ENCODE measurements around the gene PRDM16. TPM values are rescaled to one million over a fixed set of nuclear protein-coding genes. Genes with fewer than 3 reads are reported as not detected.

PRDM16 gene
- polyA plus RNA-seq, 3 donors: not detected

- H3K4me1 ChIP-seq (ENCODE audit: control insufficient read depth in 1 of 2, insufficient read depth in 2 of 2, low read length in 2 of 2): no peaks in the 10 kb centered on the region
- 91% methylated on average over 10 of the region's 12 CpGs for WGBS (ENCODE audit: insufficient coverage)
- no peaks in the 10 kb centered on the region for H3K9me3 Mint-ChIP-seq
- no peaks in the 10 kb centered on the region for H3K36me3 ChIP-seq (replicated peaks in 1 of 2; ENCODE audit: control insufficient read depth in 1 of 2, insufficient read depth in 2 of 2, low read length in 2 of 2)
- H3K4me1 Mint-ChIP-seq: no peaks in the 10 kb centered on the region
- no peak overlapping the region for H3K9ac ChIP-seq (ENCODE audit: insufficient read depth, low read length, poor library complexity, severe bottlenecking)
- H3K9me3 ChIP-seq (replicated peaks in 1 of 2; ENCODE audit: control insufficient read depth in 1 of 2, insufficient read depth in 1 of 2, low read length in 2 of 2): no peaks in the 10 kb centered on the region
- no peaks in the 10 kb centered on the region for H3K27me3 ChIP-seq (ENCODE audit: control insufficient read depth in 2 of 2, insufficient read depth in 2 of 2, low read length in 2 of 2)
- no peak overlapping the region for H2AFZ ChIP-seq (ENCODE audit: insufficient read depth, low read depth, low read length, poor library complexity, severe bottlenecking)
- intact Hi-C loops (cut with micrococcal nuclease): no loop called here
- DNase-seq: no peak
- no peaks in the 10 kb centered on the region for H3K79me2 ChIP-seq (ENCODE audit: insufficient read depth, low read length)
- no peak overlapping the region for H3K4me3 Mint-ChIP-seq
- no peak overlapping the region for H3K4me3 ChIP-seq (replicated peaks in 1 of 3; ENCODE audit: low read depth in 2 of 3, low read length in 3 of 3)
- H3K36me3 Mint-ChIP-seq: no peaks in the 10 kb centered on the region
- H3K27ac Mint-ChIP-seq: no peak overlapping the region
- no peak for TF ChIP-seq CTCF (IDR thresholded peaks at IDR 0.05)
- peaks cover 0 to 5% (median 3%) of the 10 kb centered on the region in 3 donors for H3K27me3 Mint-ChIP-seq (ENCODE audit: low read depth in 3 of 3)
- H4K20me1 ChIP-seq (ENCODE audit: insufficient read depth, low read length): no peaks in the 10 kb centered on the region
- no peak overlapping the region for H3K27ac ChIP-seq (ENCODE audit: low read depth in 1 of 2, low read length in 2 of 2)
- H3K4me2 ChIP-seq (replicated peaks; ENCODE audit: extremely low read depth, low read length, poor library complexity, severe bottlenecking): no peak overlapping the region
Measured at GRCh38 chr1:3384407-3384806, 315.4 kb downstream of the PRDM16 start.

- Histone ChIP-seq H3K9me3 (replicated peaks in 1 of 2; ENCODE audit: control insufficient read depth in 1 of 2, insufficient read depth in 1 of 2, low read length in 2 of 2) (no peaks in the 10 kb centered on the region), H3K4me2 (replicated peaks; ENCODE audit: extremely low read depth, low read length, poor library complexity, severe bottlenecking) (no peak overlapping the region), H4K20me1 (ENCODE audit: insufficient read depth, low read length) (no peaks in the 10 kb centered on the region), H2AFZ (ENCODE audit: insufficient read depth, low read depth, low read length, poor library complexity, severe bottlenecking) (no peak overlapping the region), H3K27me3 (ENCODE audit: control insufficient read depth in 2 of 2, insufficient read depth in 2 of 2, low read length in 2 of 2) (no peaks in the 10 kb centered on the region), H3K9ac (ENCODE audit: insufficient read depth, low read length, poor library complexity, severe bottlenecking) (no peak overlapping the region), H3K79me2 (ENCODE audit: insufficient read depth, low read length) (no peaks in the 10 kb centered on the region), H3K4me3 (replicated peaks in 1 of 3; ENCODE audit: low read depth in 2 of 3, low read length in 3 of 3) (no peak overlapping the region), H3K27ac (ENCODE audit: low read depth in 1 of 2, low read length in 2 of 2) (no peak overlapping the region), H3K4me1 (ENCODE audit: control insufficient read depth in 1 of 2, insufficient read depth in 2 of 2, low read length in 2 of 2) (no peaks in the 10 kb centered on the region), H3K36me3 (replicated peaks in 1 of 2; ENCODE audit: control insufficient read depth in 1 of 2, insufficient read depth in 2 of 2, low read length in 2 of 2) (no peaks in the 10 kb centered on the region)
- Mint-ChIP-seq H3K4me1 (no peaks in the 10 kb centered on the region), H3K9me3 (no peaks in the 10 kb centered on the region), H3K27ac (no peak overlapping the region), H3K27me3 (ENCODE audit: low read depth in 3 of 3) (peaks cover 0 to 10% (median 6%) of the 10 kb centered on the region in 3 donors), H3K36me3 (no peaks in the 10 kb centered on the region), H3K4me3 (no peak overlapping the region)
- no peak for TF ChIP-seq CTCF (IDR thresholded peaks at IDR 0.05)
- 93% methylated on average over 6 of the region's 23 CpGs for WGBS (ENCODE audit: insufficient coverage)
- intact Hi-C loops (cut with micrococcal nuclease): no loop called here
- no peak for DNase-seq
Measured at GRCh38 chr1:3386205-3387002, 317.4 kb downstream of the PRDM16 start.

Measured in CD14-positive monocyte (primary cell).